CD4-positive, alpha-beta T cell treated with Interleukin-4 for 4 hours (primary cell): Measurements from ENCODE around the gene SORL1.

ENCODE experiments used
- DNase-seq: peaks from one replicate; pipeline ENCODE4 v3.0.0-alpha.2; 2020

The SORL1 gene

GRCh38 chr11:121589946-121590537 lies 137.9 kb downstream of the SORL1 start:
- no peak for DNase-seq

- no peak for DNase-seq
Observed at GRCh38 chr11:121590772-121591404, 138.8 kb downstream of the SORL1 start.

GRCh38 chr11:121591405-121592033 lies 139.4 kb downstream of the SORL1 start:
- peak; percentile 82 for DNase-seq

GRCh38 chr11:121592708-121593107 lies 140.6 kb downstream of the SORL1 start:
- DNase-seq = no peak

- no peak for DNase-seq
Observed at GRCh38 chr11:121595717-121596161, 143.6 kb downstream of the SORL1 start.

GRCh38 chr11:121596195-121597155 lies 144.4 kb downstream of the SORL1 start:
- DNase-seq = no peak

GRCh38 chr11:121603316-121603715 lies 151.2 kb downstream of the SORL1 start:
- no peak for DNase-seq

- no peak for DNase-seq
Observed at GRCh38 chr11:121604152-121604551, 152.0 kb downstream of the SORL1 start.

GRCh38 chr11:121606354-121606753 lies 154.2 kb downstream of the SORL1 start:
- DNase-seq = no peak

- no peak for DNase-seq
Observed at GRCh38 chr11:121607341-121607740, 155.2 kb downstream of the SORL1 start.

GRCh38 chr11:121608545-121609098 lies 156.5 kb downstream of the SORL1 start:
- DNase-seq = no peak

GRCh38 chr11:121610706-121611105 lies 158.6 kb downstream of the SORL1 start:
- no peak for DNase-seq

GRCh38 chr11:121611242-121611641 lies 159.1 kb downstream of the SORL1 start:
- no peak for DNase-seq

GRCh38 chr11:121613724-121614123 lies 161.6 kb downstream of the SORL1 start:
- no peak for DNase-seq

- DNase-seq = no peak
Observed at GRCh38 chr11:121614636-121615240, 162.6 kb downstream of the SORL1 start.

- no peak for DNase-seq
Observed at GRCh38 chr11:121615501-121615900, 163.4 kb downstream of the SORL1 start.

GRCh38 chr11:121618516-121618915 lies 166.4 kb downstream of the SORL1 start:
- DNase-seq = no peak

- no peak for DNase-seq
Observed at GRCh38 chr11:121625777-121626506, 173.8 kb downstream of the SORL1 start.

GRCh38 chr11:121626507-121626875 lies 174.4 kb downstream of the SORL1 start:
- DNase-seq = no peak

- DNase-seq = no peak
Observed at GRCh38 chr11:121626980-121627379, 174.9 kb downstream of the SORL1 start.

GRCh38 chr11:121630041-121630440 lies 177.9 kb downstream of the SORL1 start:
- no peak for DNase-seq

GRCh38 chr11:121631456-121631855 lies 179.3 kb downstream of the SORL1 start:
- DNase-seq = no peak
